HG02885 (cell line): Measurements from ENCODE around the gene KCNK5.

Experiments
- ATAC-seq: cut with Tn5 transposase; IDR thresholded peaks from one replicate; pipeline ENCODE4 v1.9.1; 2021; ENCODE audit warnings: mild to moderate bottlenecking; ENCODE audit not compliant: unreplicated experiment, poor library complexity

The KCNK5 gene

DNA sequence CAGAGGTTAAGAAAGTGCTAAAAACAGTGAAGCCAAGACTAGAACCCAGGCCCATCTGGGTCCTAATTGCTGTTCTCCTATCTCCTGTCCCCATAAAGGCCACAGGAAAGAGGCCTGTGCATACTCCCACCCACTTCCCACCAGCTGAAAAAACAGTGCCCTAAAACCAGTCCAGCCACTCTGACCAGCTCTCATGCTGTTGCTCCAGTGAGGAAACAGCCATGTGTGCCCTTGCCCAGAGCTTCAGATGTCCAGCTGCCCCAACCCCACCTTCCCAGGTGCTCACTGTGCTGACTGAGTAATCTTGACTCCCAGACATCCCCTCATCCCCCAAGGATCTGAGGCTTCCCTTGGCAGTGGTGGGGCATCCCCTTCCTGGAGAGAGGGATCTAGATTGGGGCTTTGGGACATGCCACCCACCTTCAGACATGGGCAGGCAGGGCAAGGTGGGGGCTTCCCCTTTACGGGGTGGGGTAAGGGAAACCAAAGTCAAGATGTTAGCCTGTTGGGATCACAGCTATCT is 28.7 kb downstream of the KCNK5 start:
- ATAC-seq = no peak

DNA sequence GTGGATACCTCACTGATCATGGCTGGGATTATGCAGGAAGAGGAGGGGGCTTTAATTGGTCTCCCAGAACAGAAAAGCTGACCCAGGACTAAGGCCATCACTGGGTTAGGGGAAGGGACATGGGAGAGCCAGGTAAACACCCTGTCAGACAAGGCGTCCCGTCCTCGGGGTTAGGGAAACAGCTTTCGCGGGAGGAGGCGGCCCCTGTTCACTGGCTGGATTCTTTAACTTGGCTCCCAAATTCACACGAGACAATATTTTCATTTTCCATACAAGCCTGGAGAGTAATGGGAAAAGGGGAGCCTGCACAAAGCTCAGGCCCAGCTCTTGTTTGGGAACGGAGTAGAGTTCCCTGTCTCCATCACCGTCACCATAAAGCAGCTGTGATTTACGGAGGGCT is 29.3 kb downstream of the KCNK5 start:
- ATAC-seq = no peak

DNA sequence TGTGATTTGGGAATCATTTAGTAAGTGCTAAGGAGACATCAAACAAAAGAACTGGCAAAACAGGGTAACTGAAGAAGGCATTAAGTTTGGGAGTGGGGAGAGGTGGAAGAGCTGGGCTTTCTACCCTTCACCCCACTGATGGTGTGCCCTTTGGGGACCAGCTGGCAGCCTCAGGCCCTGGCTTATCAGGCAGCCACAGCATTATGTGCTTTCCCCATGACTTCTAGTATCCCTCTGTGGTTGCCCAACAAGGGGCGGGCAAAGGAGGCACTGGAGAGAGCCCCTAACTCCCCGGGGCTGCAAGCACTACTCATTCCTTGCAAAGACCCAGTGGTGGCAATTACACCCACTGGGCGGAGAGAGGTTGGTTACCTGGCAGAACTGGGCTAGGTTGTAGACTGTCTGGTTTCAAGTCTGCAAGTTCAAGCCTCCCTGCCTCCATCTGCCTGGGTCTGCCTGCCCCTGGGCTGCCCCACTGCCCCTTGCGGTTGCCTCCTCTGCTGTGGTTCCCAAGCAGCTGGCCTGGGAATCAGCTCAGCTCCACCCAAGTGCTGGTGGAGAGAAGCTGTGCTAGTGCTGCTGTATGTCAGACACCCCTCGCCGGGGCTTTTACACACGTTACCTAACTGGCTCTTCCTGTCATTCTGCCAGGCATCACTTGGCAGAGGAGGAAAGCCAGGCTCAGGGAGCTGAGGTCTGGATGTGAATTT is 29.9 kb downstream of the KCNK5 start:
- ATAC-seq = no peak

DNA sequence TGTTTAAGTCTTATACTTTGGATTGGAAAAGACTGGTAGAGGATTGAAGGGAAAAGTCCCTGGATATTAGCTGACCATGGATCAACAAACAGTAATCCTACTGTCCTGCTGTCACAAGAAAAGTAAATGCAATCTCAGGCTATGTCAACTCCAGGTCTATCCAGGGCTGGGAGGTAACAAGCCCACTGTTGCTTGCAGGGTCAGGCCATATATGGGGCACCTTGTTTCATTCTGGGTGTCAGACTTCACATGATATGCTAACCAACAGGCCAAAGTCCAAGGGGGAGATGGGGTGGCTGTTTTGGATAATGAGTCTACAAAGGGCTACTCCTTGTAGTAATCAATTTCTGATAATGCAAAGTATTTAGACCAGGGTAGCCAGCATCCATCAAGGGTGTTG is 30.7 kb downstream of the KCNK5 start:
- ATAC-seq = no peak

DNA sequence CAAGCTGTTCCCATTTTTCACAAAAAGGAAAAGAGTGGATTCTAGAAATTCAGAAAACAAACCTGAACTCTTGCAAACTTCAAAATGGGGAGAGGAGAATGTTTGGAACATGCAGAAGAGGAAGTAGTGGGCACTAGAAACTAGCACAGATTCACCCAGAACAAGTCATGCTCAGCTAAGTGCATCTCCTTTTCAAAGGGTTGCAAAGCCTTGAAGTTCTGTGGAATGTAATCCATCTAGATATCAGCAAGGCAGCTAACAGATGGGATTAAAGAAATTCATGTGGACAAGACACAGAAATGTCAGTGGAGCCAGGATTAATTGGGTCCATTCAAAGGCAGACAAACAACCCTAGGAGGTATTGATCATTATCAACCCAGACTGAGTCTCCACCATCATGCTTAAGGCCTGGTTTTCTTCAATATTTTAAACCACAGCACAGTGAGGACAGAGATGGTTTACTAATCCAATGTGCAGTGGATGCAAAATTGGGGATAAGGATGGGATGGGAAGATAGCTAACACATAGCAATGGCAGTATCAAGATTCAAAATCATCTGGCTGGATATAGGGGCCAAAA is 31.3 kb downstream of the KCNK5 start:
- ATAC-seq = no peak

DNA sequence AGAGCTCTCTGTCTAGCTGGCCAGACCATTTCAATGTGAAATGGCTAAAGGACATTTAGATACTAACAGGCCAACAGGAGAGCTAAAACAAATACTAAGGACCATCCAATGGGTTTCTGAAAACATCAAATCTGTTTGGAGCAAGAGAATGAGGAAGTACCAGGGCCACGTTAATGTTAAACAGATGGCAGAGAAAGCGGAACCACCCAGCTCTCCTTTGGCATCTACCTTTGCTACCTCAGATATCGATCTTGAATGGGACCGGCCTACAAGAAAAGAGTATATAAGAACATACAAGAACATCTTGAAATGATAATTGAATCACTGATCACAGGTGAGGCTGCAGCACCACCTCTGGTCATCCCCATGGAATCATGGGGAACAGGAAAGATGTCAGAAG is 31.8 kb downstream of the KCNK5 start:
- no peak for ATAC-seq

DNA sequence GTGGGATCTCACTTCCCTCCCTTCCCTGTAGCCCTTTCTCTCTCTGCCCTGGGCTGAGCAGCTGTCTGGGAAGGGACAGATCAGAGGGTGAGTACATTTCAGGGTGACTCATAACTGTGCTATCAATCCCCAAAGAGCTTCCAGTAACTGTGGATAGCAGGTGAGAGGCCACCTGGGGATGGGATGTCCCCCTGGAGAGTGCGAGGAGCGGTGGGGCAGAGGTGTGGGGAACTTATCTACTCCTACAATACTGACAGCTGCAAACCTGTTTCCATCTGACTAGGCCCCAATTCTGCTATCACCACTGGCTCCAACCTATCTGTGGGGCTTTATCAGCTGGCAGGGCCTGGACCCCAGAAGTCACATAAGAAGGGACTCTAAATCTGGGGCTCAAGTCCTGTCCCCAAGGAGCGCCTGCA is 32.6 kb downstream of the KCNK5 start:
- ATAC-seq = no peak

DNA sequence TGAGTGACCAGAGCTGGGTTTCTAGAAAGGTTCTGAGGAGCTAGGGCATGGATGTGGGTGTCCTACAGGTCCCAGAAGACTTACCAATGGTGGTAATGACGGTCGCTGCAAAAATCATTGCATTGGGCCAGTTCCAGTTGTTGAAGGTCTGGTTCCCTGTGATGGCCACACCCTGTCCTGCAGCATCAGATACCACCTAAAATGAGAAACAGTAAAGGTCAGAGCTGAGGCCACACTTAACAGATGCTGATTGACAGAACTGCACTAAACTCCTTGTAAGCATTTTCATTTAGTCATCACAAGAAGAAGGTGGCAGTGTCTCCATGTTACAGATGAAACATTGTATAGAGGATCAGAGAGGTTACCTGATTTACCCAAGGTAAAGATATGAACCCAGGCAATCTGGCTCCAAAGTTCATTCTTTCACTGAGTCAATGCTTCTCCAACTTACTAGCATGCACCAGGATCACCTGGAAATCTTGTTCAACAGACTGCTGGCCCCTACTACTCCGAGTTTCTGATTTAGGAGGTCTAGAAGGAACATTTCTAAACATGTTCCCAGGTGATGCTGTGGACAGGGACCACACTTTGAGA is 33.4 kb downstream of the KCNK5 start:
- no peak for ATAC-seq

DNA sequence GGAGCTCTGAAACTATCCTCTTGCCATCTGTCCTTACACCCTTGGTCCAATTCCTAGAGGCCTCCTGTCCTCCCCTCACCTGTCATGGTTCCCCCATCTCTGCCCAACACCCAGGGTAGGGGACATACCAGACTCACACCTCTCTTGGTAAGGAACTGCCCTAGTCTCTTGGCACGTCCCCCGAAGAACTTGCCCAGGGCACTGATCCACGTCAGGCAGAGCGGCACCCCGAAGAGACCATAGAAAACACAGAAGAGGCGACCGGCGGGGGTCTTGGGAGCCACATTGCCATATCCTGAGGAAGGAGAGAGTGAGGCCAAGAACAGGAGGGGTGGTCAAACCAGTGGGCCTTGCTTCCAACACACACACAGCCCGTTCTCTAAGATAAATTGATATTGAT is 34.8 kb downstream of the KCNK5 start:
- ATAC-seq = no peak

DNA sequence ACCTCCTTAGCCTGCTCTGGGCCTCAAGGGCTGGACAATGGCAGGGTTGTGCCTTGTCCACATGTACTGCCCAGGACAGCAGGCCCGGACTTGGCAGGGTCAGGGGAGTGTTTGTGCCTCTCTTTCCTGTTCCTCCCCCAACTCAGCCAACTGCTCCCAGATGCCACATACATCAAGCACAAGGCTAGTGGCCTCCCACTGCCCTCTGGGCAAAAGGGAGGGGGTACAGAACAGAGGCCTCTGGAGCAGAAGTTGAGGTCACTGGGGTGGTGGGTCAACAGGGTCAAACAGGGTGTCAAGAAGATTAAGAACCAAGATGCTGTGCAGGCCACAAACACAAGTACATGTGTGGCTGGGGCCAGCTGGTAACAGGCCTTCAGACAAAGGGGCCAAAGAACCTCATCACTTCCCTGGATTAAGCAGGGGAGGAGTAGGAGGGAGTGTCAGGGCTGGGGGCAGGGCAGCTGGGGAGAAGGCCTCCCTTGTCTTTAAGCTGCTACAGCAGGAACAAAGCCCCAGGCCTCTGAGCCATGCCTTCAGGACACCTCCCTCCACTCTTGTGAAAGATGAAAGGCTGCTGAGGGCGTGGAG is 36.0 kb downstream of the KCNK5 start:
- no peak for ATAC-seq

DNA sequence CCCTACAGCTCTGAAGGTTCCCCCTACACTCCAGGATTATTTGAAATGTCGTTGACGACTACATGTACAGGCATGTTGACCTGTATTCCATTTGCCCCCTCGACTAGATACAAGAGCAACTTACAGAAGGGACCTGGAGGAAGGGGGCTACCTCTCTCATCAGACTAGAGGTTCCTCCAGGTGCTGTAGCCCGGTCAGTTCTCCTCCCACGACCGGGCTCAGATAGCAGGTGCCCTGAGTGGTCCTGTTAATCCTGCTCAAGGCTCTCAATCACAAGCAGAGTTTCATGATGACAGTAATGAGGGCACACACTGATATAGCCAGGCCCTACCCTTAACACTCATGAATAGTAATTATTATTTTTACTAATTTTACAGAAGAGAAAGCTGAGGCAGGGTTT is 36.5 kb downstream of the KCNK5 start:
- no peak for ATAC-seq

DNA sequence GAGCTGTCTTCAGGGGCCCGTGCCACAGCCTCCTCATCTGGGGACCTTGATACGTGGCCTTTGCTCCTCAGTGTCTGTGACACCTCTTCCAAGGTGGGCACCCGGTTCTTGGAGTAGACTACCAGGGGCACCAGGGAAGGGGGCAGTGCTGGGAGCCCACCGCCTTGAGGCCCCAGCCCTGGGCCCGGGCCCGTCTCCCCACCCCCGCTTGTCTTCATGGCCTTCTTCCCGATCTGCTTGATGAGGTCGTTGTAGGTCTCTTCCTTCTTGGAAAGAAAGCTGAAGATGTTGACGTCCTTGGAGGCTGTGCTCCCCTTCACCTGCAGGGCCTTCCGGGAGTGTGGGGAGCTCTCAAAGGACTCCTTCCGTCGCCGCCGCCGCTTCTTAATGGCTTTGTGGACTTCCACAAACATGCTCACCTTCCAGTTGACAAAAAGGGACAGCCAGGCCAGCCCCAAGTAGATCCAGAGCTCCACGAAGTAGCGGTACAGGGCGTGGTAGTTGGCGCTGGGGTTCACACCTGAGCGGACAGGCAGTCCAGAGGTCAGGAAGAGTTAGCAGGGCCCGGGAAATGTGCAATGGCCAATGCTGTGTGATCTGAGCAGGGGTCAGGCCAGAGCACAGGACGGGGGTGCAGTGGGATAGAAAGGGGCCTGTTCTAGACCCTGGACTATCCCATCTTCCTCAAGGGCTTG is 37.9 kb downstream of the KCNK5 start:
- ATAC-seq = no peak

DNA sequence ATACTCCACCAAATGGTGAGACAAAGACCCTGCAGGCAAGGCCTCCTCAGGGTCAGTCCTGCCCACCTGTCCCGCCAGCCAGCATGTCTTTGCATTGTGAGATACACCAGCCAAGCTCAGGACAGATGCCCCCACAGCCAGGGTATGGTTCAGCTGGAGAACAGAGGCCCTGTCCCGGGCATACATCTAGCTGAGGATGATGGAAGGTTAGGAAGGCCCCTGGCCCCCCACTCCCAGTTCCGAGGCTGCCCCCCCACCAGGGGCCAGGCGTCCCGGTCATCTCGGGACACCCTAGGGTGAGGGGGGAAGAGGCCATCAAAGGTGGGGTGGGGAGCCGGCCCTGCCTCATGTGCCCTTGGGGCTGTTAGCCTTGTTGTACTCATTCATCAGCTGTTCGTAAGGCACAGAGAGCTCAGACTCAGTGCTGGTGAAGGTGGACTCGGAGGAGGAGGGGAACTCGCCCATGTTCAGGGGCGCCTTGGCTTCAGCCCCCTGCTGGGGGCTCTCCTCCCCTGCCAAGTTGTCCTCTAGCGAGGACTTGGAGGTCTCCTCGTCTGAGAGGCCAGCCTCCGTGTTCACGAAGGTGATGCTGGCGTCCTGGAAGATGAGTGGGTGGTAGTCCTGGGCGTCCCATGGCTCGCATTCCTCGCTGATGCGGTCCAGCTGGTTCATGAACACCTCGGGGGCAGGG is 38.6 kb downstream of the KCNK5 start:
- ATAC-seq = no peak

DNA sequence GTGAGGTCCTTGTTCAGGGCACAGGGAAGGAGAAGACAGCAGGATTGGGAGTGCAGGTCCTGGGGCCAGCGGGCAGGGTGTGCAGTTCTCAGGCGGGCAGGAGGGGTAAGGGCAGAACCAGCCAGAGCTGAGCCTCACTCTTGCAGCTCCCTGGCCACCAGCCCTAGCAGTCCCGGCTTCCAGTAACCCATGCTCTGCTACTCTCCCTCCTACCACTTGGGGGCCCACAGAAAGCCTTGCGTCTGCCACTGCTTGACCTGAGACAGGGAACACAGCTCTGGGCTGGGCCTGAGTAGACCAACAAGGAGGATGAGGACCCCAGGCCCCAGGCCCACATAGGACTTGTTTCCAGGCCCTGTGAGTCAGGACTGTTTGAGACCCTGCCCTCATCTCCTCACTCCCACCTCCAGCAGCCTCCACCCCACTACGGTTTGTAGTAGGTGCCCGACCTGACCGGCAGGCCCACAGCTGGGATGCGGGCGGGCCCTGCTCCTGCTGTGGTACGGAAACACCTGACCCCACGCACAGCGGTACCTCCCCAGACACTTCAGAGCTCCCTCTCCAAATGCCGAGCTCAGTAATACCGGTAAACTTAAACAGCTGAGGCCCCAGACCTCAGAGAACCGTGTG is 39.2 kb downstream of the KCNK5 start:
- ATAC-seq = peak; percentile 83

DNA sequence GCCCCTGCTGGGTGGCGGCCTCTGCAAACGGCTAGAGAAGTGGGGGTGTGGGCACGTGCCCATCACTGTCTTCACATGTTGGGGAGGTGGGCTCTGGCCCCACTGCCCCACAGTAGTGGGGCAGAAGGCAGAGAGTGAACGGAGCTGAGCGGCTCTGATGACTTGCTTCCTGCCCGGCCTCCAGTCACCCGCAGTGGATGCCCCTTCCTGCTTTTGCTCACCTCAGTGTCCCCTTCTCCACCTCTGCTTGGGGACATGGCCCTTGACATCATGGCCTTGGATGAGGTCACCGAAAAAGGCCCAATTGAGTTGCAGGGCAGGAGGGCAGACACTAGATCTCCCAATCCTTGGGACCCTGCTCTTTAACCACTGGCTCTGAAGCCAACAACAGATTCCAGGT is 40.1 kb downstream of the KCNK5 start:
- no peak for ATAC-seq

DNA sequence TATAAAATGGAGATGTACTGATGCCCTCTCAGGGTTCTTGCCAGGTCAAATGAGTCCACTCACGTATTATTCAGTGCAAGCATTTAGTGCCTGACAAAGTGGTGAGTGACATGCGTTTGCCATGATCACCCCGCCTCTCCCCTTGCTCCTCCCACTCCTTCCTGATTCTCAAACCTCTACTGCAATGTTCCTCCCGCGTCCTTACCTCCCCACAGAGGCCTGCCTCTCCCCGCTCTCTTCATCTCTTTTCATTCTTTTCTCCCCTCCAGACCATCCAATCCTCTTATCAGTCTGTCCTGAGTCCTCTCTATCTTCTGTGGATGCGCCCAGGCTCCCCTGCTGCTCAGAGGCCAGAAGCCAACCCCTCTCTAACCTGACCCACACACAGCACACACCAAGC is 40.7 kb downstream of the KCNK5 start:
- no peak for ATAC-seq

DNA sequence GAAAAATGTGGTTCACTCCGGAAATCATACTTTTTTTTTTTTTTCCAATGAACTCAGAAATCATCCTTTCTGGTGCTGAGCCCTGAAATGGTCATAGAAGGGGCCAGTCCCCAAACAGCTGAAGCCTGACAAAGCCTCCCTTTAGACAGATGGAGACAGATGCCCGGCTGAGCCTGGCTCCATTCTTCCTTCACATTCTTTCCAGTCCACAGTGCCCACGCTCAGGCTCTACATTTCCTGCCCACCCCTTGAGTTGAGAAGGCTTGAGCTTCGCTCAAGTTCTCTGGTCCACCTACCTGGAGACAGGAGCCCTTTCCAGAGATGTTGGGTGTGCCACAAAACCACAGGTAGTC is 41.2 kb downstream of the KCNK5 start:
- no peak for ATAC-seq

DNA sequence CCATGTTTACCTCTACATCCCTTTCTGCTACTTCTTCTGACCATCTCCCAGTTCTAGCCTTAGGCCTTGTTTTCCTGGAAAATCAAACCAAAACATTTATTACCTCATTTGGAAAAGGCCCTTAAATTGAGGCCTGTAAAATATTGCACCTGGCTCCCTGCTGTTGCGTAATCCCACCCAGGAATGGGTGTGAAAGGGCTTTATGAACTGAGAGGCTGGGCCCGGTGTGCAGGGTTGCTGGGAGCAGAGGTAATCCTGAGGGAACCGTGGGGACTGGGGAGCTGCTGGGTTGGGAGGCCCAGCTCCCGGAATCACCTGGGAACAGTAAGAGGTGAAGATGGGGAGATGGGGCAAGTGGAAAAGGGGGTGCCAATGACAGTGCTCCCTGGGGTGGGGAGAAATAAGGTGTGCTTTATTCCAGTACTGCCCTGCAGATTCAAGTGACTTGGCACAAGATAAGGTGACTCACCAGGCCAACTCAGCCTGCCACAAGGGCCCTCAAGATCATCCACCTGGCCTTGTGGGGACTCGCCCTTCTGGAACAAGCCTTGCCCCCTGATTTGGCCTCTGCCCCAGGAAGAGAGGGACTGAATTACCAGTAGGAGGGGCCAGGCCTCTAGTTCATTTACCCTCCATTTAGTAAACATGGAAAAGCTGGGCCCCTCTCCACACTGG is 44.2 kb downstream of the KCNK5 start:
- no peak for ATAC-seq

DNA sequence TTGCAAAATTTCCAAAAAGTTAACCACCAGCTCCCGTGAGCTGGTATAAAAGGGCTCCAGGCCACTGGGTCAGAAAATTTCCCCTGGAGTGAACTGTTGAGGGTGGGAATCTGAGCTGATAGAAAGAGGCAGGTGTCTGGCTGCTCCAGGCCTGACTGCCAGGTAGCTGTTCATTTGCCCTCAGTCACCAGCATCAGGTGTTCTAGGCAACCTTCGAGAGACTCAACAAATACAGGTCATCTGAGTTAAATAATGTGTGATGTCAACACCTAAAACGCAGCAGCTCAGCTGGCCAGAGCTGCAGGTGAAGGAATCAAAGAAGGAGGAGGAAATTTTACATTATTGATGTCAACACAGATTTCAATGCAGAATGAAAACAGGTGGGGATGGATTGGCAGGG is 46.7 kb downstream of the KCNK5 start:
- ATAC-seq = no peak
